Glomerular visceral epithelial cell (primary cell): ENCODE measurements around the gene SCG5.
"Not testable (repeated sequence)": the region's sequence is repeated elsewhere in the genome, so short reads cannot be mapped to it uniquely, and the experiment has no call there.

Experiments
- DNase-seq: peaks from one replicate; pipeline ENCODE4 v3.0.0-alpha.2; 2016; ENCODE audit errors: extremely low spot score

SCG5 gene, protein sequence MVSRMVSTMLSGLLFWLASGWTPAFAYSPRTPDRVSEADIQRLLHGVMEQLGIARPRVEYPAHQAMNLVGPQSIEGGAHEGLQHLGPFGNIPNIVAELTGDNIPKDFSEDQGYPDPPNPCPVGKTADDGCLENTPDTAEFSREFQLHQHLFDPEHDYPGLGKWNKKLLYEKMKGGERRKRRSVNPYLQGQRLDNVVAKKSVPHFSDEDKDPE

DNA sequence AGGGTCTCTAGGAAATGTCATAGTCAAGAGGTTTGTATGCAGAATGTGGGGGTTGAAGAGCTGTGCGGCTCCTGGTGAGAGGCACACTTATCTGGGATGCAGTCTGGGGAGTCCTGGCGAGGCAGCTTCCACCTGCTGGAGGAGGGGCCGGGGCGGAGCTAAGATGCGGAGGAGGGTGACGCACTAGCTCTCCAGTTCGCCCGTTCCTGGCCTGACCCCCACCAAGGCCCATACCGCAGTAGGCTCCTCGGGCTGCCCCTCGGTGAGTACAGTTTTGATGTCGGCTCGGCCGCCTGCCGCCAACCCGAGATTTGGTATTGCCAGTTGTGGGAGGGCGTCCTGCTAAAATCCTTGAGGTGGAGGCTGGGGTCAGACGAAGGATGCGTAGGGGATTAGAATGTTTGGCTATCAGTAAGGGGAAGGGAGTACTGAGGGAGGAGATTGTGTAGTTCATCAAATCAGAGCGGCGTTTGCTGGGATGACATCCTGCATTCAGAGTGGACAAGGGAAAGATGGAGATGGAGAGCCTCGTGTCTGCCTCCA is at the start of gene SCG5:
SCG5 (plus strand) TSS at position 194 of the 543 bp plus-strand sequence. CDS start 1,883 bp downstream, outside the sequence.
- DNase-seq, result no peak

DNA sequence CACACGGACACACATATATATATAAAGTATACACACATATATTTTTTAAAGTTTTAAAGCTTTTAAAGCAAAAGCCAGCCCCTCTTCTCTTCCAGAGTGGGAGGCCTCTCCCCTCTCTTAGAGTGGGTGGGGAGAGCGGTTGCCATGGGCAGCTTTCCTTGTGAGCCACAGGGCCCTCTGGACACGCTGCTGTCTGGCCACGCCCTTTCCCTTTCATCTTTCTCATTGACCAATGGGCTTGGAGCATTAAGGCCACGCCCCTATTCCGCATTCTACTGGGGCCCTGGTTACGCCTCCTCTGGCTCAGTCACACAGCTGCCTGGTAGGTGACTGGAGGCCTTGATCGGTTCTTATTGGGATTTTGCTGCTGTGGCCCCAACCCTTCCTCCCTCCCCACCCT is 48.4 kb upstream of the SCG5 start, which contains the start of gene GOLGA8N:
GOLGA8N (plus strand) TSS at position 306 of the 400 bp plus-strand sequence.
- not testable (repeated sequence) for DNase-seq

DNA sequence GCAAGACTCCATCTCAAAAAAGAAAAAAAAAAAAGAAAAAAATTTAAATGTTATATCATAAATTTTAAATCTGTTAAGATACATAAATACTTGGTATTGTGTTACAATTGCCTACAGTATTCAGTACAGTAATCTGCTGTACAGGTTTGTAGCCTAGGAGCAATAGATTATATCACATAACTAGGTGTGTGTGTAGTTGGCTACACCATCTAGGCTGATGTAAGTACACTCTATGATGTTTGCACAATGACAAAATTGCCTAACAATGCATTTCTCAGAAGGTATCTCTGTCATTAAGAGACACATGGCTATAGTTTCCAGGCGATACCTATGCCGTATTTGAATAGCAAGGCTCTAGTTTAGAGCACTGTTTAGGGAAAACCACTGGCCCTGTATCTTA is 32.0 kb upstream of the SCG5 start:
- DNase-seq, result not testable (repeated sequence)

DNA sequence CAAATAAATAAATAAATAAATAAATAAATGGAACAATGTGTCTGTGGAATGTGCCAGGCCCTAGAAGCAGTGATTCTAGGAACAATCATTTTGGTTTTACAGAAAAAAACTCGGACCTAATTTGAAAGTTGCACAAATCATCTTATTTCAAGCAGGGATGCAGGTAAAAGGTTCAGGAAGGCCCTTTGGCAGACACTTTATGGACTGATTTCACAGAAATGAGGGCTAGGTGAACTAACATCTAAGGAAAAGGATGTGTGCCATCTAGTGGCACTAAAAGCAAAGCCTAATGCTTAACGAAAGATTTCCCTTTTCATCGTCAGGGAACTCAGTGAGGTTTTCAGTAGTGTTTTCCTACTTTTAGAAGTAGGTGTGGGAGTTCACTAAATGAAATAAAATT is 30.8 kb upstream of the SCG5 start:
- DNase-seq, result peak; percentile 45

DNA sequence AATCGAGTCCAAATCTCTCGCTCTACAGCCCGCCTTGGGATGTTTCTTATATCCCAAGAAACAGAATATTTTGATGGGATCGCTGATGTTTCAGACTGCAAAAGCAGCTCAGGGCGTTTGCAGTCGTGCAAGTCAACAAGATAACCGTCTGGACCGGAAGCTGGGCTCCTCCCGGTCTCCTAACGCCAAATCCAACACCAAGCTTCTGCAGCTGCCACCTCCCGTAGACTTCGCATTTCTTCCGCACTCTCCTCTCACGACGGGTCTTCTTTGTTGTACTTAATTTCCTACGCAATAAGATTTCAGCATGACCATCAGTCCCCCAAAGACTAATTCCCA is 26.8 kb upstream of the SCG5 start:
- not testable (repeated sequence) for DNase-seq

DNA sequence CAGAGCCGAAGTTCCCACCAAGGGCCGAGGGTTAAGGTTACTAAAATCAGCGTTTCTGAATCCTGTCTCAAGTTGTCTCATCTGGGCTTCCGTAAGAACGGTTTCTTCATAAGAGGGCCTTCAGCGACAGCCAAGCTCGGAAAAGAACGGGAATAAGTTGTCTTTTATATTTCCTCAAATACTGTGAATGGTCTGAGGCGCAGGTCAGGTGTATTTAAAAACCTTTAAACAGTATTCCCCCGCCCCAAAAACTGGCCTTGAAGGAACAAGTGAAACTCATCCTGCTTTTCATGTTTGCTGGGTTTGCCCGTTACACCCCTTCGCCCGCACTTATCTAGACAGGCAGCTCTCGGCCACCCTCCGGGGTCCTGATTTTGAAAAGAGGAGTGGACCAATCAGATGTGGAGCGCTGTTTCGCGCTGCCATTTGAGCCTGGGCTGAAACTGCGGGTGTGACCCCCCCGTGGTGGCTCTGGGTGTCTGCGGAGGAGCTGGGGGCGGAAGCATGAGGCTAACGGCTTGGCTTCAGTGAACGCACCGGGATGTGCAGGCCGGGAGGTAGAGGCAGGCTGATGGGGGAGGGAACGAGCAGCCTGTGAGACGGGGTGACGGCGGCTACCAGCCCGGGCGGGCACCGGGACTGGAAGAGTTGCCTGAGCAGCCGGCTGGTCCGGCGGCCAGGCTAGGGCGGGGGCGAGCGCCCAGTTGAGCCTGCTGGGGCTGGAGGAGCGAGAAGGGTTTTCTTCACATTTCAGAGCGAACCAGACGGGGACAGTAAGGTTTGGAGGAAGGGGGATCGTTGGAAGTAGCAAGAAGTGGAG is 26.2 kb upstream of the SCG5 start, which contains the start of gene ARHGAP11A:
ARHGAP11A (plus strand) TSS at position 454 of the 820 bp plus-strand sequence. CDS start 708 bp downstream, outside the sequence.
- DNase-seq, result peak; percentile 83

DNA sequence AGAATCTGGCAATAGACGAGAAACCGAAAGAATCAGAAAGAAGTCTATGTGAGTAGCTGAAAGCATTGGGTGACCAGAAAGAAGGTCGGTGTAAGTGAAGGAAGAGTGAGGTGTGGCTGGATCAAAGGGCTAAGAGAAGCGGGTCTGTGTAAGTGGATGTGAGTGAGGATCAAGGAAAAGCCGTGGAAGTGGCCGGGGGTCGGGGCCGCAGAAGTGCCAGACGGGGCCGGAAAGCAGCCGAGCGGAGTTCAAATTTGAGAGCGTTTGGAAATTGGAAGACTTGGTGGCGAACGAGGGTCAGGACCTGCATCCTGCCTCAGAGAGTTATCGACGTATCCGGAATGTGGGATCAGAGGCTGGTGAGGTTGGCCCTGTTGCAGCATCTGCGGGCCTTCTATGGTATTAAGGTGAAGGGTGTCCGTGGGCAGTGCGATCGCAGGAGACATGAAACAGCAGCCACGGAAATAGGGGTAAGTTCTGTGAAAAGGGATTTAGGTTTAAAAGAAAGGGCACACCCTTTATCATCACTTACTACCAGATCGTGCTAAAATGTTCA is 25.6 kb upstream of the SCG5 start:
- DNase-seq, result not testable (repeated sequence)

DNA sequence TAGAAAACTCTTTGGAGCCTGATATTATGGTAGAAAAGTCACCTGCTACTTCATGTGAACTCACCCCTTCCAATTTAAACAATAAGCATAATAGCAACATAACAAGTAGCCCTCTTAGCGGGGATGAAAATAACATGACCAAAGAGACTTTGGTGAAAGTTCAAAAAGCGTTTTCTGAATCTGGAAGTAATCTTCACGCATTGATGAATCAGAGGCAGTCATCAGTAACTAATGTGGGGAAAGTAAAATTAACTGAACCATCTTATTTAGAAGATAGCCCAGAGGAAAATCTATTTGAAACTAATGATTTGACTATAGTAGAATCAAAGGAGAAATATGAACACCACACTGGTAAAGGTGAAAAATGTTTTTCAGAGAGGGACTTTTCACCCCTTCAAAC is 5.1 kb upstream of the SCG5 start:
- no peak for DNase-seq

DNA sequence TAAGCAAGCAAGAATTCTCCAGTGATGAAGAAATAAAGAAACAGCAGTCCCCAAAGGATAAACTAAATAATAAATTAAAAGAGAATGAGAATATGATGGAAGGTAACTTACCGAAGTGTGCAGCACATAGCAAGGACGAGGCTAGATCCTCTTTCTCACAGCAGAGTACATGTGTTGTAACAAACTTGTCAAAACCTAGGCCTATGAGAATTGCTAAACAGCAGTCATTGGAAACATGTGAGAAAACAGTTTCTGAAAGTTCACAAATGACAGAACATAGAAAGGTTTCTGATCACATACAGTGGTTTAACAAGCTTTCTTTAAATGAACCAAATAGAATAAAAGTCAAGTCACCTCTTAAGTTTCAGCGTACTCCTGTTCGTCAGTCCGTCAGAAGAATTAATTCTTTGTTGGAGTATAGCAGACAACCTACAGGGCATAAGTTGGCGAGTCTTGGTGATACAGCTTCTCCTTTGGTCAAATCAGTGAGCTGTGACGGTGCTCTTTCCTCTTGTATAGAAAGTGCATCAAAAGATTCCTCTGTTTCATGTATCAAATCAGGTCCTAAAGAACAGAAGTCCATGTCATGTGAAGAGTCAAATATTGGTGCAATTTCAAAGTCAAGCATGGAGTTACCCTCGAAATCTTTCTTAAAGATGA is 4.5 kb upstream of the SCG5 start:
- DNase-seq, result no peak

DNA sequence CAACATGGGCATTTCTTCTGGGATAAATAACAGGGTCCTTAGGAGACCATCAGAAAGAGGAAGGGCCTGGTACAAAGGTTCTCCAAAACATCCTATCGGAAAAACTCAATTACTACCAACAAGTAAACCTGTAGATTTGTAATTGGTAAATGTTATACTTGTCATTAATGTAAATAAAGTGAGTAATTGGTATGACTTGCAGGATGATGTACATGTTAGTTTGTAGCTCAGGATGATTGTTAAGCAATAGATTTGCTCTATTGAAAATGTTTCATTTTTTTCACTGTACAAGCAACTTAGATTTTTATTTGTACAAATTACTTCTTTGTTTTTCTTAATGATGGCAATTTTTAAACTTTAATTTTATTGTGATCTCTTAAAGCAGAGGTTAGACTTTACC is 3.8 kb upstream of the SCG5 start:
- no peak for DNase-seq

DNA sequence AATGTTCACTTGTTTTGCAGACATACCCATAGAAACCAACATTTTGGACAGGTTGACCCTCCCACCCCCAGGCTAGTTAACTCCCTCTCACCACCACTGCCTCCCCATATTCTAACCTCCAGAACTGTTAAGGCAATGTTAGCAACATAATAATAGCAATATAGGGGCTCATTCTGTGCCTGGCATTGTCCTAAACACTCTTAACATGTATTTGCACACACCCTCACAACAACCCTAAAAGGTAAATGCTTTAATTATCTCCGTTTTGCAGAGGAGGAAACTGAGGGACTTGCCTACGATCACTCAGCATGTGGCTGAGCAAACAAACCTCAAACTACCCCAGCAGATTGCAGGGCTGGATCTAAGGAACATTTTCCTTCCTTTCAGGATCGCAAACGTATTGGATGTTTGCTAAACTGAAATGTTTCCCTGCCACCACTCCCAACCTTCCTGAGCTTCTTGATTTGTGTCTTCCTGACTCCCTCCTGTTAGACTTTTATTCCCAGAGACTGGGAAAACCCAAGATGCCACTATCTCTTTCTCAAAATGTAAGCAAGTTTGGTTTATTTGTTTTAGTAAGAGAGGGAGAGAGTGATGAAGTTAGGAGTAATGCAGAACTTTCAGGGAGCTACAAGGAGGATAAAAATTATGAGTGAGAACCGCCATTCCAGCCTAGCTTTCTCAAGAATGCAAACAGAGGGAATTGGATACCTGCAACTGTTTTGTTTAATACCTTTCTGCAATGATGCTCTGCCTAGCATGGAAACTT is 1.3 kb downstream of the SCG5 start:
- DNase-seq, result no peak

DNA sequence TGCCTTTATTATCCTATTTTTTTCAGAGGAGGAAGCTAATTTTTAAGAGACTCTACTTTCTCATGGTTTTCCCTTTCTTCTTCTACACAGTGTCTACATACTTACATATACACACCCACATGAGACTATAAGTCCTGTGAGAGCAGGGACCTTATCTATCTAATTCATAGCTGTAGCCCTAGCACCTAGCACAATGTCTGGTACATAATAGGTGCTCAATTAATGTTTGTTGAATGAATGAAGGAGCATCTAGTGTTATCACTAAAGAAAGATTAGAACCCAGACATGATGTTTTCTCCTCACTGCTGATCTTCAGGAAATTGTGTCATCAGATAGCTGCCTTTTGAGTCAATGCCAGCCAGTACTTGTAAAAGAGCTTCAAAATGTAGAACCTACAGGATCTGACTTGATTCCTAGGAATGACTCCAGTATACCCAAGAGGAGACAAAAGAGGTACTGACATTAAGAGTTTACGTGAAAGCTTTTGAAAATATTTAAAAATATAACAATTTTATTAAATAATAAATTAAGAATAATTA is 2.5 kb downstream of the SCG5 start:
- no peak for DNase-seq

DNA sequence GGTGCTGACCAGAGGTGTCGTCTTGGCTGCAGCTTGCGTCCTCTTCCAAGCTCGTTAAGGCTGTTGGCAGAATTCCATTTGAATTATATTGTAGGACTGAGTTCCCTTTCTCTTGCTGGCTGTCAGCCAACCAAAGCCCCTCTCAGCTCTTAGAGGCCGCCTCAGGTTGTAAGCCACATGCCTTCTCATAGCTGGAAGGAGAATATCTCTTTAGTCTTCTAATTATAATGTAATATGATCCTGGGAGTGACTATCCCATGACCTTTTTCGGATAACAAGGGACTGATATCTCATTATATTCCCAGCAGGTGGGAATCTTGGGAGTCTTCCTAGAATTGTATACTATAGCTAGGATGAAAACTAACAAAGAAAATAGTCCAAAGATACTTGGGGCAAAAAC is 4.8 kb downstream of the SCG5 start:
- DNase-seq, result no peak

DNA sequence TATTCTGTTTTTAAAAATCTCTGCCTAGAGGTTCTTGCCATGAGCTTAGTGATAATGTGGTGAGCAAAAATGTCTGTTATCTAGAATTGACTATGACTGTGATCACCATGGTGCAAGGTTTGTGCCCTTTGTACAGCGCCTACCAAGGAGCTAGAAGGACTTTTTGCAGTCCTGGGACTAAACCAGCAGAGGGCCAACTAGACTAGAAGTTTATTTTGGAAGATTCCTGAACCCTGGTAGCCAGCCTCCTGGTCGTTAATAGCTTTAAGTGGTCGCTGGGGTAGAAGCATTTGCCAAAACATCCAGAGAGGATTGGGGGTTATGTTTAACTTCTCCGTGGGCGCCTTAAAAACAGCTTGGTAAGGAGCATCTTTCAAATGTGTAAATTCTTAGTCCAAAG is 7.8 kb downstream of the SCG5 start:
- no peak for DNase-seq

DNA sequence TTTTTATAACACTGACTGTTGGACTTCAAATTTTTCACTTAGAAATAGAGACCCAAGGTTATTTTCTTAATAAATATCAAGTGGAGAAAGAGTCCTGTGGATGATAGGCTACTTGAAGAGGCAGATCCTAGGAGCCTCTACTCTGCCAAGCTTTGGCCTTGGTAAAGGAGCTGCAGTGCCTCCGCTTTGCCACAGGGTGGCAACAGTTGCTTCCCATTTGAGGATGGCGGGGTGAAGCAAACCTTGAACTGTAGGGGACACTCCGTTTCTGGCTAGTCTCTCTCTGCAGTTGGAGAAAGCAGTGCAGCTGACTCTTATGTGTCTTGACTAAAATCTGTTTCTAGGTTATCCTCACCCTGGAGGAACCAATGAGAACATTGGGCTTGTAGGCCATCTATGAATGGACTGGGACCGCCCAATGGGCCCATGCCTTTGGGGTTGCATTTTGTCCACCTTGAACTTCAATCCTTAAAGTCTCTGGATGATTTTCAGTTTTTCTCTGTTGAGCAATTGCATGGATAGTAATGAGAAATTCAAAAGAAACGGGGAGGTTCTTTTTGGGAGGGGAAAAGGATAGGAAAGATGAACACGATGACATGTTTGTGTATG is 9.8 kb downstream of the SCG5 start:
- peak; percentile 74 for DNase-seq

DNA sequence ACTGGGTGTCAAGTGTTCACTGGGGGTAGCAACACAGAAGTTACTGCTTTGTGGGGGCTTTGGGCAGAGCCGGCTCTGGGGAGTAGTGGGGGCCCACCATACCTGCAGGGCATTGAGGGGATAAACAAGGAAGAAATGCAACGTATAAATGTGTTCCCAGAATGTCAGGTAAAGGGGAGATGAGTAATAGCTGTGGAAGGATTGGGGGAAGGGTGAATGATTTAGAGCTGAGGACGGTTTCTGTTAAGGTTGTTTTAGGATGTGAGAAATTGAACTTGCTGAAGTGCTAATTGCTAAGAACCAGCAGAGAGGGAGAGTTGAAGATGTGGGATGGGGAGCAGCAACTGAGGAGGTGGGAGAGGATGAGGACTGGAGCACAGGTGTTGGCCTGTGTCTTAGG is 10.7 kb downstream of the SCG5 start:
- DNase-seq, result no peak

DNA sequence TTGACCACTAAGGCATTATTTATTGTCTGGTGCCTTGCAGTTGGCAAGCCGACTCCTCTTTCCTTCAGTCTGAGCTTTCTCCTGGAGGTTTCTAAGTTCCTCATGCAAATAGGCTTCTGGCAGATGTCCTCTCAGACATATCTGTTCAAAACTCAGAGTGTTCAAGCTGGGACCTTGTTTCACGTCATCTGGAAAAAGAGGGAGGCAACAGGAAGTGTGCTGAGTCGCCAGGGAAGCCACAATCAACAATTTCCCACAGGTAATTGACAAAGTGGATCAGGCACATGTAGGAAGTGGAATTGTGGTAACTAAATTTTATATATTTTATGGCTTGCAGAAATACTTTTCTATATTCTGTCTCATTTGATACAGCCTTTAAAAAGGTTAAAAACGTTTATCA is 14.6 kb downstream of the SCG5 start:
- DNase-seq, result no peak

DNA sequence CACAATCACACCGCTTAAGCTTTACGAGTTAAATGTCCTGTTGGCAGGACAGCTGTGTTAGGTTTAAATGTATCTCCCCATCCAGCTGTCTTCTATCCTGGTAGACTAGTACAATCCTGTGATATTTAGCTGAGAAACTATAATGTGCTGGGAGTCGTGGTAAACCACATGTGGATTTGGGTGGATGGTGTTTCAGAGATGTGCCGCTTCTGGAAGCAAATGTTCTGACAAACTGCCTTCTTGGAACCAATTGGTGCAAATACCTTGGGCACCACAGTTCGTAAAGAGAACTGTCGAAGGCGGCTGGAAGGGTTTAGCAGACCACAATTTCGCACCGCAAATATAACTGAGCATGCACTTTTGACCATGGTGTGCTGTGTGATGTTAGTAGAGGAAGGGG is 15.0 kb downstream of the SCG5 start:
- no peak for DNase-seq

DNA sequence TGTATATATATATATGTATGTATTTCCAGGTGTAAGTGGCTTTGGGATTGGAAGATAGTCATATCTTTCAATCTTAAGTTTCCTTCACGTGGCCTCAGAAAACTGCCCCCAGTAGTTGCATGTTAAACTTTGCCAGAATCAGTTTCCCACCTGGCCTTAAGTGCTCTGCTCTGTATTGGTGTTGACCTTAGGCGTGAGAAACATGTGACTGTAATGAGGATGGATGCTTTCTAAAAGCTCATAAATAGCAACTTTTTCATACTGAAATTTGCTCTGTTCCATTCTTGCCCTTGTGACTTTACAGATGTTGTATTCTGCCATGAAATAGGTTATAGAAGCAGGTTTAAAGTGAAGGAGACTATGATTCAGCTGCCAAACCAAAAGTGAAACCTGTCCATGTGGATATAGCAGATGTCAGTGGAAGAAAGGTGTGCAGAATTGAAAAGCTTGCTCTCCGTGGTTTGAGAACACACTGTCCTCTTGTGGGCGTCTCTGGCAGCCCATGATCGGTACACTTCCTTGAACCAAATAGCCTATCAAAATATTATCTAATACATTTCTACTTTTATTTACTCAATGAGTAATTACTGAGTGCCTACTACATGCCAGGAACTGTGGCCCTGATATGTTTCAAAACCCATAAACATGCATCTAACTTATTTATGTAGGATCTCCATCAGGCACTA is 15.8 kb downstream of the SCG5 start:
- DNase-seq, result peak; percentile 40

DNA sequence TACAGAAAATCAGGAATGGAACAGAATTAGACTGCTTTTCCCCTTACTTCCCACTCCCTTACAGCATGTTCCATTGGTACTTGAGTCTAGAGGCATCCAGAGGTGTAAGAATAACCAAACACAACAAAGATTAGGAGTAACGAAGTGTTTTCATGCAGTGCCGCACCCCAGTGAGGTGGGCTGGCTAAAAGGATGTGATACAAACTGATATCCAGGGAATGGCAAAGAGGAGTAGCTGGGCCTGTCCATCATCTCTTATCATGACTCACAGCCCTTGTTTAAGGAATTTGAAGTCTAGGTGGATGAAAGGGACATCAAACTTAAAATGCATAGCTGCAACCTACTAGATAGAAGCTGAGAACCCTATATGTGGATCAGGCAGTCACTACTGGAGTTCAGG is 16.4 kb downstream of the SCG5 start:
- no peak for DNase-seq
